Trophoblast cell (in vitro differentiated cells and primary cell): ENCODE results near the gene TXK.

Source experiments
- DNase-seq, 2 donors: peaks; one replicate each; pipeline ENCODE4 v3.0.0-alpha.2; 2016
- H2AFZ ChIP-seq: 2 replicates; pipeline ENCODE4 v1.6.1; 2013; ENCODE audit warnings: low read length, moderate library complexity, mild to moderate bottlenecking; ENCODE audit not compliant: insufficient read depth, poor library complexity
- H2AK5ac ChIP-seq: 2 replicates; pipeline ENCODE4 v1.6.1; 2013; ENCODE audit warnings: mild to moderate bottlenecking, low read length
- H2BK120ac ChIP-seq: 2 replicates; pipeline ENCODE4 v1.6.1; 2013; ENCODE audit warnings: low read length, mild to moderate bottlenecking, moderate library complexity; ENCODE audit not compliant: insufficient read depth, poor library complexity
- H2BK12ac ChIP-seq: 2 replicates; pipeline ENCODE4 v1.6.1; 2013; ENCODE audit warnings: mild to moderate bottlenecking, low read length, moderate library complexity
- H2BK5ac ChIP-seq: 2 replicates; pipeline ENCODE4 v1.6.1; 2013; ENCODE audit warnings: low read length, low read depth, moderate library complexity, mild to moderate bottlenecking; ENCODE audit not compliant: poor library complexity
- H3K14ac ChIP-seq: 2 replicates; pipeline ENCODE4 v1.6.1; 2013; ENCODE audit warnings: mild to moderate bottlenecking, low read length
- H3K18ac ChIP-seq: 2 replicates; pipeline ENCODE4 v1.6.1; 2013; ENCODE audit warnings: mild to moderate bottlenecking, low read length
- H3K23ac ChIP-seq: 2 replicates; pipeline ENCODE4 v1.6.1; 2013; ENCODE audit warnings: low read length
- H3K27ac ChIP-seq: 2 replicates; pipeline ENCODE4 v1.5.1; 2013; ENCODE audit warnings: low read depth, mild to moderate bottlenecking, inconsistent platforms, low read length, moderate library complexity
- H3K27me3 ChIP-seq: 2 replicates; pipeline ENCODE4 v1.6.1; 2013; ENCODE audit warnings: inconsistent platforms, mild to moderate bottlenecking, low read length, moderate library complexity; ENCODE audit not compliant: insufficient read depth
- H3K36me3 ChIP-seq, 2 experiments: 1 replicate in 1 of 2; 2 replicates in 1 of 2; pipeline ENCODE4 v1.6.1; 2013; ENCODE audit warnings: low read length in 2 of 2, mild to moderate bottlenecking in 2 of 2, moderate library complexity in 1 of 2; ENCODE audit not compliant: insufficient read depth in 2 of 2, control insufficient read depth in 1 of 2
- H3K4ac ChIP-seq: 2 replicates; pipeline ENCODE4 v1.6.1; 2013; ENCODE audit warnings: low read depth, mild to moderate bottlenecking, low read length, moderate library complexity
- H3K4me1 ChIP-seq, 2 experiments: 1 replicate in 1 of 2; 2 replicates in 1 of 2; pipeline ENCODE4 v1.6.1; 2013; ENCODE audit warnings: low read length in 2 of 2, mild to moderate bottlenecking in 2 of 2, moderate library complexity in 1 of 2; ENCODE audit not compliant: insufficient read depth in 2 of 2, control insufficient read depth in 1 of 2
- H3K4me2 ChIP-seq: 2 replicates; pipeline ENCODE4 v1.6.1; 2013; ENCODE audit warnings: inconsistent platforms, mild to moderate bottlenecking, low read length, moderate library complexity
- H3K4me3 ChIP-seq: 2 replicates; pipeline ENCODE4 v1.5.1; 2013; ENCODE audit warnings: mild to moderate bottlenecking, low read depth, low read length, inconsistent platforms
- H3K79me1 ChIP-seq: one replicate; pipeline ENCODE4 v1.6.1; 2013; ENCODE audit warnings: low read length
- H3K79me2 ChIP-seq: 2 replicates; pipeline ENCODE4 v1.6.1; 2013; ENCODE audit warnings: low read length, mild to moderate bottlenecking; ENCODE audit not compliant: control insufficient read depth, insufficient read depth, poor library complexity
- H3K9ac ChIP-seq: 2 replicates; pipeline ENCODE4 v1.6.1; 2013; ENCODE audit warnings: mild to moderate bottlenecking, low read length
- H3K9me3 ChIP-seq: 2 replicates; pipeline ENCODE4 v1.6.1; 2013; ENCODE audit warnings: low read depth, mild to moderate bottlenecking, control low read depth, inconsistent platforms, low read length; ENCODE audit not compliant: insufficient read depth
- H4K12ac ChIP-seq: 2 replicates; pipeline ENCODE4 v1.6.1; 2013; ENCODE audit warnings: low read depth, mild to moderate bottlenecking, low read length, moderate library complexity
- H4K8ac ChIP-seq: 2 replicates; pipeline ENCODE4 v1.6.1; 2013; ENCODE audit warnings: low read depth, mild to moderate bottlenecking, low read length, moderate library complexity
- H4K91ac ChIP-seq: one replicate; pipeline ENCODE4 v1.6.1; 2013; ENCODE audit warnings: low read depth, mild to moderate bottlenecking, low read length, moderate library complexity
- WGBS: extraction: QIAGEN DNeasy Blood & Tissue Kit; methylation state at CpG from one replicate; pipeline ENCODE4 v1.1.7; 2013; ENCODE audit warnings: missing lambda C conversion rate; ENCODE audit not compliant: insufficient read length, insufficient coverage; ENCODE audit errors: extremely low coverage; 5-methylcytosine and 5-hydroxymethylcytosine counted together

TXK gene

DNA sequence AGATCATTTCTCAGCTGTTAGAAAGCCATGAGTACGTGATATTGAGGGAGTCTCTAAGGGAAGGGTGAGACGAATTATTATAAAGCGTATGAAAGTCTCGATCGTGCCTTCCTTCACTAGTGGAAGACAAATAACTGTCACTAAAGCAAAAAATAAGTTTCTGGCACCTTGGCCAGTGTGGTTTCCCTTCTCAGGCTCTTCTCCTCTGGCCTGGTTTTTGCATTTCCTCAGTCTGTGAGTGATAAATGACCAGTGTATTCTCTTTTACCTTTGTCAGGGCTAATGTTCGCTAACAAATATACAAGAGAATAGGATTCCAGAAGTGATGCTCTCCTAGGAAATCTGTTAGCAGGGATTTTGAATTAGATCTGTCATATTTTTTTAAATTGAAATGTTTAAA, 19.6 kb downstream of the TXK start:
- Histone ChIP-seq H3K4me3 (no peak overlapping the region), H3K36me3 (no peaks in the 10 kb centered on the region), H4K12ac (no peak overlapping the region), H2AK5ac (no peak overlapping the region), H3K27ac (no peak overlapping the region), H4K8ac (no peak overlapping the region), H3K14ac (no peak overlapping the region), H3K18ac (no peak overlapping the region), H3K79me1 (no peaks in the 10 kb centered on the region), H3K4me1 (peaks cover 0 to 5% of the 10 kb centered on the region in 2 experiments), H3K27me3 (no peaks in the 10 kb centered on the region), H4K91ac (no peak overlapping the region), H3K9ac (no peak overlapping the region), H2BK12ac (no peak overlapping the region), H2BK120ac (no peak overlapping the region), H3K4ac (no peak overlapping the region), H2BK5ac (no peak overlapping the region), H3K4me2 (no peak overlapping the region), H2AFZ (no peak overlapping the region), H3K23ac (no peak overlapping the region), H3K9me3 (no peaks in the 10 kb centered on the region), H3K79me2 (no peaks in the 10 kb centered on the region)
- 100% methylated on average over 3 of the region's 6 CpGs for WGBS
- DNase-seq: no peak

DNA sequence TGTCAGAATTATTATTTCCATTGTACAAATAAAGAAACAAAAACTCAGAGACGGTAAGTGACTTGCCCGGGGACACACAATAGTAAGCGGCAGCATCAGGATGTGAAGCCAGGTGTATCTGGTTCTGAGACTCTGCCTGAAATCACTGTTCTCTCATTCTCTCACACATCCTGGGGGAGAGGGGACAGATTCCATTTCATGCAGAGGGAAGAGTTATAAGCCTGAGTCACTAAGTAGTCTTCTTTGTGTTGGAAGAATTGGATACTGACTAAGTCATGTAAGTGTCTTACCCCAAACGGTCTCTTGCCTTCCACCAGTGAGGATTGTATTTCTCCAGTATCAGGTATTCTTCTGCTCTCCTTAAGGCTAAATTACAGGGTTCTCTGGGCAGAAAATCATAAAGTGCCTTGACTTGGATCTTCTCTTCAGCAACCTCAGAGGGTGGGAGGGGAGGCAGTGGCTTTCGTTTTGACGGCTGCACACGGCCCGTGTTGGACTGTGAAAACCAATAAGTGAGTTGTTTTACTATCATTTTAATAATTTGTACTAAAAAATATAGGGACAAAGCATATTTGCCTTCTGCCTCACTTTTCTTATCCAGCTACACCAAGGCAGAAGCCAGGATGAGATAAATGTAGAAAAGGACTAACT, 21.9 kb downstream of the TXK start:
- H3K9ac ChIP-seq: no peak overlapping the region
- no peak overlapping the region for H4K8ac ChIP-seq
- H3K79me1 ChIP-seq: no peaks in the 10 kb centered on the region
- H3K4me2 ChIP-seq: no peak overlapping the region
- DNase-seq: no peak
- no peaks in the 10 kb centered on the region for H3K9me3 ChIP-seq
- peaks cover 0 to 5% of the 10 kb centered on the region in 2 experiments for H3K4me1 ChIP-seq
- no peak overlapping the region for H4K91ac ChIP-seq
- no peaks in the 10 kb centered on the region for H3K27me3 ChIP-seq
- no peak overlapping the region for H3K18ac ChIP-seq
- no peak overlapping the region for H2BK5ac ChIP-seq
- H3K27ac ChIP-seq: no peak overlapping the region
- H3K79me2 ChIP-seq: no peaks in the 10 kb centered on the region
- no peak overlapping the region for H2AFZ ChIP-seq
- no peak overlapping the region for H3K4ac ChIP-seq
- no peak overlapping the region for H2BK12ac ChIP-seq
- H3K23ac ChIP-seq: no peak overlapping the region
- no peak overlapping the region for H2BK120ac ChIP-seq
- no peak overlapping the region for H3K14ac ChIP-seq
- H3K36me3 ChIP-seq: no peaks in the 10 kb centered on the region
- no CpG with 5 or more reads among the region's 8 CpGs for WGBS
- no peak overlapping the region for H3K4me3 ChIP-seq
- H4K12ac ChIP-seq: no peak overlapping the region
- no peak overlapping the region for H2AK5ac ChIP-seq

DNA sequence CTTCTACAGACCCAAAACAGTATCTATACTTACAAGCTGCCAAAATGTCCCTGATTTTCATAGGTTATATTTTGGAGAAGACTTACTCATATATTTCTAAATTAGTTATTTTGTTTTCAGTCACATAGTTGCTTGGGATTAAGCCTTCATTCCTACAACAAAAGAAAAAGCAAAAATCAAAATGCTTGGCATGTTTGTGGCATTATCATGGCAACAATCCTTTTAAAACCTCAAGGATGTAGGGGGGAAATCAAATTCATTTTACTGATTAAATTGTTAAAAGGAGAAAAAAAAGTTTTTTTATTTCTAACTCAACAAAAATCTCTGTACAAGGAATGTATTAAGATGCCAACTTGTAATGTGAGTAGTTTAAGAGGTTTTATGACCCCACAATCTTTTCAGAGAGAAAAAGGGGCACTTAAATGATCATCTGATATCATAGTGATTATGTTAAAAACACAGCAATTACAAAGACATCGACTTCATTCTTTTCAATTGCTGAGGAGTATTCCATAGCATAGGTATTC, 23.5 kb downstream of the TXK start:
- Histone ChIP-seq H3K79me1 (no peaks in the 10 kb centered on the region), H3K4ac (no peak overlapping the region), H3K27ac (no peak overlapping the region), H2AFZ (no peak overlapping the region), H3K9me3 (no peaks in the 10 kb centered on the region), H3K23ac (no peak overlapping the region), H3K18ac (no peak overlapping the region), H2AK5ac (no peak overlapping the region), H2BK5ac (no peak overlapping the region), H3K4me1 (peaks cover 0 to 5% of the 10 kb centered on the region in 2 experiments), H3K4me3 (no peak overlapping the region), H4K91ac (no peak overlapping the region), H3K79me2 (no peaks in the 10 kb centered on the region), H2BK12ac (no peak overlapping the region), H3K4me2 (no peak overlapping the region), H3K27me3 (no peaks in the 10 kb centered on the region), H3K36me3 (no peaks in the 10 kb centered on the region), H3K14ac (no peak overlapping the region), H4K12ac (no peak overlapping the region), H3K9ac (no peak overlapping the region), H4K8ac (no peak overlapping the region), H2BK120ac (no peak overlapping the region)
- WGBS: no CpG with 5 or more reads among the region's 1 CpG
- DNase-seq: no peak

DNA sequence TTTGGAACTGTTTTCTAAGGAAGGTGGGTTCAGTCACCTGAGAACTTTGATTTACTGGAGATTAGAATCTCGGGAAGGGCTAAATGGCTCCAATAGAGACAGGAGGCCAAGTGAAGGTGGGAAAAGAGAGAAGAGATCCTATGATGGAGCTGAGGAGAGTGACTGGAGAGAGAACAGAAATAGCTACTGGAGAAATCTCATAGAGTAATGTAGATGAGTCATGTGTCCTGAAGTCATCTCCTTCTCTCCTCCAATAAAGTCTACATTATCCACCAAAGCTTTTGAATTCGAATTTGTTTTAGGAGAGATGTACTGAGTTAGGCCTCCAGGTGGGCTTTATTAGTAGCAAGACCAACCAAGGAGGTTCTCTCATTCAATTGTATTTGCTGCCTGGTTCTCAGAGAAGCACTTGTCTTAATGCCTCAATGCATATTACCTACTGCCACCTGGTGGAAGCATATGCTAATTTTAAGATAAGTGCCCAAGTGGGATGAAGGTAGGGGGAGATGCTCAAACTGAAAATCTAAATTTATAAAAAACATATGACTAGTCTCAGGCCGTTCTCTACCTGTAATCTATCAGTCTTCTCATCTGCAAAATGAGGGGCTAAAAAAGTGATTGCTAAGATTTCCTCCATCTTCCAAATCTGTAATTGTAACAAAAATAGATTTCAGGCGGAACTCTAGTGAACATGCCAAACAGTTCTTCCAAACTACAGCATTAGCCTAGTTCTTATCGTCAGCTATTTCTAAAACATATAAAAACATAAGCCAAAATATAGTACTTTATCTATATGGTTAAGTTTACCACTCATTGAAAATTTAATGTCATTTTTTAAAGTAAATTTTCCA, 24.4 kb downstream of the TXK start:
- Histone ChIP-seq H3K23ac (no peak overlapping the region), H3K4me2 (no peak overlapping the region), H3K4me3 (no peak overlapping the region), H3K9me3 (no peaks in the 10 kb centered on the region), H3K14ac (no peak overlapping the region), H4K8ac (no peak overlapping the region), H2BK120ac (no peak overlapping the region), H3K4me1 (peaks cover 0 to 5% of the 10 kb centered on the region in 2 experiments), H2BK5ac (no peak overlapping the region), H4K12ac (no peak overlapping the region), H3K9ac (no peak overlapping the region), H3K36me3 (no peaks in the 10 kb centered on the region), H2AK5ac (no peak overlapping the region), H2AFZ (no peak overlapping the region), H3K27me3 (no peaks in the 10 kb centered on the region), H3K79me1 (no peaks in the 10 kb centered on the region), H3K18ac (no peak overlapping the region), H2BK12ac (no peak overlapping the region), H3K4ac (no peak overlapping the region), H3K79me2 (no peaks in the 10 kb centered on the region), H3K27ac (no peak overlapping the region), H4K91ac (no peak overlapping the region)
- DNase-seq: peak; percentile 33 to 75
- WGBS: no CpG with 5 or more reads among the region's 5 CpGs
